DND-41 (cell line): ENCODE data around the gene DGKH.

ENCODE experiments used
- ATAC-seq: fragments of 200-7000 bp; cut with Tn5 transposase; 3 replicates; pipeline ENCODE4 v1.9.1; 2021; ENCODE audit warnings: low read depth; ENCODE audit not compliant: insufficient read depth
- DNase-seq: peaks from one replicate; pipeline ENCODE4 v3.0.0-alpha.2; 2020
- H2AFZ ChIP-seq: 2 replicates; pipeline ENCODE4 v1.6.0; 2012; ENCODE audit warnings: low read depth, low read length
- H3K27ac ChIP-seq: 2 replicates; pipeline ENCODE4 v1.5.1; 2012; ENCODE audit warnings: low read length, inconsistent platforms
- H3K27me3 ChIP-seq: fragments of 200-600 bp; sonication (generic); 2 replicates; pipeline ENCODE4 v1.6.0; 2012; ENCODE audit warnings: low read length, mild to moderate bottlenecking, inconsistent platforms; ENCODE audit not compliant: insufficient read depth, poor library complexity
- H3K36me3 ChIP-seq: 2 replicates; pipeline ENCODE4 v1.5.1; 2012; ENCODE audit warnings: low read length, inconsistent platforms; ENCODE audit not compliant: insufficient read depth
- H3K4me1 ChIP-seq: 2 replicates; pipeline ENCODE4 v1.5.1; 2012; ENCODE audit warnings: mild to moderate bottlenecking, low read length; ENCODE audit not compliant: insufficient read depth
- H3K4me2 ChIP-seq: 2 replicates; pipeline ENCODE4 v1.6.0; 2012; ENCODE audit warnings: mild to moderate bottlenecking, moderate library complexity, low read length, inconsistent platforms; ENCODE audit not compliant: insufficient read depth
- H3K4me3 ChIP-seq, 2 experiments: fragments of 200-600 bp in 1 of 2; shearing (Covaris generic) in 1 of 2; 2 replicates each; pipeline ENCODE4 v1.5.1; 2012 to 2016; ENCODE audit warnings: inconsistent platforms in 2 of 2, low read length in 2 of 2, mild to moderate bottlenecking in 2 of 2, low read depth in 1 of 2, moderate library complexity in 1 of 2
- H3K79me2 ChIP-seq: 2 replicates; pipeline ENCODE4 v1.6.0; 2012; ENCODE audit warnings: low read length, inconsistent platforms; ENCODE audit not compliant: insufficient read depth
- H3K9ac ChIP-seq: 2 replicates; pipeline ENCODE4 v1.6.0; 2012; ENCODE audit warnings: low read depth, mild to moderate bottlenecking, inconsistent platforms, low read length, moderate library complexity
- H3K9me3 ChIP-seq: 2 replicates; pipeline ENCODE4 v1.5.1; 2012; ENCODE audit warnings: low read length, moderate library complexity, mild to moderate bottlenecking, inconsistent platforms; ENCODE audit not compliant: insufficient read depth, severe bottlenecking
- H4K20me1 ChIP-seq: 2 replicates; pipeline ENCODE4 v1.6.0; 2012; ENCODE audit warnings: low read length; ENCODE audit not compliant: insufficient read depth
- CTCF ChIP-seq: IDR thresholded peaks from 2 replicates; pipeline ENCODE4 v1.5.1; 2012; ENCODE audit warnings: borderline replicate concordance, low read length, moderate library complexity, mild to moderate bottlenecking; ENCODE audit not compliant: poor library complexity, severe bottlenecking; ENCODE audit errors: extremely low read depth
- EZH2 ChIP-seq: IDR thresholded peaks from 3 replicates; pipeline ENCODE4 v1.6.1; 2012; ENCODE audit warnings: borderline replicate concordance, low read depth, mild to moderate bottlenecking, moderate library complexity, low read length, inconsistent platforms; ENCODE audit not compliant: severe bottlenecking

The DGKH gene

GRCh38 chr13:42102961-42103865, 54.8 kb downstream of the DGKH start:
- Histone ChIP-seq H3K27me3 (no peaks in the 10 kb centered on the region), H3K27ac (no peak overlapping the region), H3K9me3 (no peaks in the 10 kb centered on the region), H3K4me3 (no peak overlapping the region), H3K79me2 (no peaks in the 10 kb centered on the region), H2AFZ (no peak overlapping the region), H3K4me2 (no peak overlapping the region), H3K36me3 (no peaks in the 10 kb centered on the region), H3K4me1 (no peaks in the 10 kb centered on the region), H4K20me1 (no peaks in the 10 kb centered on the region), H3K9ac (no peak overlapping the region)
- DNase-seq, result no peak
- no peak for TF ChIP-seq EZH2
- no peak for TF ChIP-seq CTCF
- ATAC-seq, result no peak

GRCh38 chr13:42106998-42107397, 58.5 kb downstream of the DGKH start:
- no peaks in the 10 kb centered on the region for H3K4me1 ChIP-seq
- no peak overlapping the region for H3K4me2 ChIP-seq

GRCh38 chr13:42107421-42107820, 59.0 kb downstream of the DGKH start:
- H3K9me3 ChIP-seq, result no peaks in the 10 kb centered on the region
- H2AFZ ChIP-seq, result no peak overlapping the region
- no peak overlapping the region for H3K4me2 ChIP-seq
- DNase-seq, result no peak
- no peaks in the 10 kb centered on the region for H3K4me1 ChIP-seq
- no peaks in the 10 kb centered on the region for H3K27me3 ChIP-seq
- no peak for ATAC-seq
- no peak overlapping the region for H3K27ac ChIP-seq
- H3K4me3 ChIP-seq, result no peak overlapping the region
- peaks cover 4% of the 10 kb centered on the region; the same call in 1 of the 2 replicates for H4K20me1 ChIP-seq
- TF ChIP-seq EZH2 (no peak), CTCF (no peak)
- no peak overlapping the region for H3K9ac ChIP-seq
- H3K36me3 ChIP-seq, result no peaks in the 10 kb centered on the region
- no peaks in the 10 kb centered on the region for H3K79me2 ChIP-seq

More at GRCh38 chr13:42106998-42107397, 58.5 kb downstream of the DGKH start:
- no peak for DNase-seq
- Histone ChIP-seq H4K20me1 (peaks cover 4% of the 10 kb centered on the region; the same call in 1 of the 2 replicates), H3K27me3 (no peaks in the 10 kb centered on the region), H3K9me3 (no peaks in the 10 kb centered on the region), H2AFZ (no peak overlapping the region), H3K36me3 (no peaks in the 10 kb centered on the region), H3K27ac (no peak overlapping the region), H3K79me2 (no peaks in the 10 kb centered on the region), H3K4me3 (no peak overlapping the region), H3K9ac (no peak overlapping the region)
- no peak for ATAC-seq
- TF ChIP-seq EZH2 (no peak), CTCF (no peak)
